Measurements from ENCODE around the gene AUTS2. TPM values are rescaled to one million over a fixed set of nuclear protein-coding genes. Genes with fewer than 3 reads are reported as not detected.

Gene AUTS2
- total RNA-seq, 1 donor from 2014 or later = 119 TPM

DNA sequence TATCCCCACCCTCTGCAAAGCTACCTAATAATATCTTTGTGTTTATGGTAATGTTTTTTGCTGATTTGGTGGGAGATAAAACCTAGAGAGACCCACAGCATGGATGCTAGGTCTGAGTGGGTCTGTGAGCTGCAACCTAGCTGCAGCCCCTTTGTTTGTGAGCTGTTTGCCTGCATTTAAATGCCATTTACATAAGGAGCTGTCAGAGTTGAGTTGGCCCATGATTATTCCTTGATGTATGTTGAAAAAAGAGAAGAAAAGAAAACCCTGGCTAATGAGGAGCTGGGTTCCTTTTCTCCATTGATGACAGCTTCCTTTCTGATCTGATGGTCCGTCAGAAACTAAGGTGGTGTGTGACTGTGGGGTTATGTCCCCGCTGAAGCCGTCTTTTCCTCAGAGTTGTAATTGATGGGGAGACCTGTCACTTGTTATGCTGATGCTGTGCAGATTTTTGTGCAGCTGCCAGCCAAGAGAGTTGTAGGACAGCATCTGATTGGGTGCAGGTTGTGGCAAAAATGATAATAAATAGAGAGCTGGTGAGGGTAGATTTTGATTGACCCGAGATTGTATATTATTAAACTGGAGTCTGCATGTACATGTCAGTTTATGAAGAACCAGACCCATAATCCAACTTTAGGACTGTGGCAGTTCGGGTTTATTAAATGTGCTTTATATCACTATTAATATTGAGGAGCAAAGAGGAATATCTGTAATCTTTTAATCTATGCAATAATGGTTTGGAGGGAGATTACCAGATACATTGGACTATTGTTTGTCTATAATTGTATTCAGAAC lies 219.8 kb downstream of the AUTS2 start:
- DNase-seq (ENCODE audit: low spot score) = no peak

DNA sequence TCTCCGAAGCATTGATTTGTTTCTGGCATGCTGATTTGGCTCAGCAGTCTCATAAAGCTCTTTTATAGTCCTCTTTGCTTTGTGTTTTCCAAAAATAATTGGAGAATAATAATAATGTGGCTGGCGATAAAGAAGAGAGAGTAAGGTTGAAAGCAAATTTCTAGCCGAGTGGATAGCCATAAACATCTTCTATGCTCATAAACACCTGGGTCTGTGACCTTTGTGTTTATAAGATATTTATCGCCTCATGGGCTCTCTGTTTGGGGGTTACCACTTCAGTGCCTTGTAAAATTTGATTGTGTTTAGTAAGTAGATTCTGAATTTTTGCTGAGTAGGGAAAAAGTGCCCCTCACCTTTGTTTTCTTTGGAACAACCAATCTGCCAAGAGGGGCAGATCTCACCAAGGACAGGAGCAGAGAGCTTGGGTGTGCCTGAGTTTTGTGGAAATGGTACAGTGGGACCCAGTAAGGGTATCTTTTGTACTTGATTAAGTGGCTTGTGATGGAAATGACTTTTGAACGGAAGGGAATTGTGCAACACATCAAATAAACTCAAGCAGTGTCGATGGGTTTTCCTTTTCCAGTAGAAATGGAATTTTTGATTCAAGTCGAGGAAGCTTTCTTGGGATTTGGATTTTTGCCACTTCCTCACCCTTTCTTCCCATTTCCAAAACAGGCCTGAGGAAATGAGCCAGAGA lies 220.5 kb downstream of the AUTS2 start:
- no peak for DNase-seq (ENCODE audit: low spot score)

DNA sequence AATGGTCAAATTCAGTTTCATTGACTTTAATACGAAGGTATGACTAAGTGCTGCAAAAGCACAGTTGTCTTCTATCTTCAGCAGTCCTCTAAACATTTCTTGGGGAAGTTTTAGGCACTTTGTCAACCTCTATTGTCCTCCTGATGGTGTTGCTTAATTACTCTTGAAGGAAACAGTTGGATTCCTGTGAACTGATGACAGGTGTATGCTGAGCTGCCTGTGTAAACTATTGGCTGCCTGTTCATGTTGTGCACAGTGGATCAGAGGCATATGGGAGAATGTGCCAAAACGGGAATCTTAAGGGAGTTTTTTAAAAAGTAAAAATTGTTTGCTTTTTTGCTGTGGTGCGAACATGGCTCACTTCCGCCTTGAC lies 221.0 kb downstream of the AUTS2 start:
- DNase-seq (ENCODE audit: low spot score) = no peak

DNA sequence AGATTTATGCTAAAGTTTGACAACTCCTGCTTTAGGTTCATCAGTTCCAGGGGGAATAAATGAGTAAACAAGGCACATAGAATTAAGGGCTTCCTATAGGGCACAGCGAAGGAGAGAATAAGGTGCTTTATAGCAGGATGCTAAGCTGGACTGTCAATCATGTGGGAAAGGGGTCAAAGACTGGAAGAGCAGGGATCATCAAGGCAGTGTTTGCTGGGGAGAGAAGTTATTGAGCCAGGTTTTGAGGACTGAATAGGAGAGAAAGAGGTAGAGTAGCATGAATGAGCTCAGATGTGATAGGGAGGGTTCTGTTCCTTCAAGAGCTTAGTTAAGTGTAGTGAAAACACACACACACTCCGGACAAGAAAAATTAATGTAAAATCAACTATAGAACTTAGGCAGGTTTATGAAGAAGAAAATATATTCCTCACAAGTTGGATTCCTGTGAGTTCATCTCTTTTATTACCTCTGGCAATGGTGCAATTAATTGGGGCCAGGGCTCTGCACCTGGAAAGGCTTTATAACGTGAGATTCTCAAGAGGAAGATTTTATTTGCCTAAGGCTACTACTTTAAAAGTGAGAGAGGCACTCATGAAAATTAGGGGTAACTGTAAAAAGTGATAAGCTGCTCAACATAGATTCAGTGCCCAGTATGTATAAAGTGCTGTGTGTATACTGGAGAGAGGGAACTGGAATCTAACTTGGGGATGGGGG lies 222.4 kb downstream of the AUTS2 start:
- DNase-seq (ENCODE audit: low spot score) = no peak

DNA sequence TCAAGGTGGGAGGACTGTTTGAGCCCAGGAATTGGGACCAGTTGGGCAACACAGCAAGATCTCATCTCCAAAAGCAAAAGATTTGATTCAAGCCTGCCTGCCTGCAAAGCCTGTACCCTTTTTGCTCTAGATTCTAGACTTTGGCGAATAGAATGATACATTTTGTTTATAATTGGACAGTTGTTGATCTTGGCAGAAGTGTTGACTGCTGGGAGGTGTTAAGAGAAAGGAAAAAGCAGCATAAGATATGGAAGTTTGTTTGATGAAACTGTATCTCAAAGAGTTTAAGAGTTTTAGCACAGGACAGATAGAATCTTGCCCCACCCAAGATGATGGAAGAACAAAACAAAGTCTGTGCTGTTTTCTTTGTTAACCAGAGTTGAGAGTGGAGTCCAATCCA lies 224.1 kb downstream of the AUTS2 start:
- DNase-seq (ENCODE audit: low spot score) = no peak

DNA sequence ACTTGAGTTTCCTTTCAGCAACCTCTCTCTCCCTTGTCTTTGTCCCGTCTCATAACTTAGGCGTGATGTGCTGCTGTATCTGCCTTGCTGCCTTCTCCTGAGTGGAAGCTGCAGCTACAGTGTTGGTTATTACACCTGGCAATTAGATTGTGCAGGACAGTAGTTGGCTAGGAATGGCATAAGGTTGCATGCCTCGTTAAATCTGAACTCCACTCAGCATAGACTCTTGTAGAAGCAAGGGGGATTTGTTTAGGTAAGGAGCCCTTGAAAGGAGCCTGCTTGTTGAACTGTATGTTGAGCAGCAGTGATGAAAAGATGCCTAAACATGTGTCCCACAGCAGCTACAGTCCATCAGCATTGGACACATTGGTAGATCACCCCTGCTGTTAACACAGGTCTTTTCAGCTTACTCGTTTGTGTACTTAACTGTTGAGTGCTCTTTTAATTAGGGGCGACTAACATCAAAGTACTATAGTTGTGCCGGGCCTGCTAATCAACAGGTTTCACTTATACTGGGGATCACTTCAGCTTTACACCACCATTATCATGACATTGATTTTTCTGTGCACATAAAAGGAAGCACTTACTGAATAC lies 225.0 kb downstream of the AUTS2 start:
- DNase-seq (ENCODE audit: low spot score) = no peak

DNA sequence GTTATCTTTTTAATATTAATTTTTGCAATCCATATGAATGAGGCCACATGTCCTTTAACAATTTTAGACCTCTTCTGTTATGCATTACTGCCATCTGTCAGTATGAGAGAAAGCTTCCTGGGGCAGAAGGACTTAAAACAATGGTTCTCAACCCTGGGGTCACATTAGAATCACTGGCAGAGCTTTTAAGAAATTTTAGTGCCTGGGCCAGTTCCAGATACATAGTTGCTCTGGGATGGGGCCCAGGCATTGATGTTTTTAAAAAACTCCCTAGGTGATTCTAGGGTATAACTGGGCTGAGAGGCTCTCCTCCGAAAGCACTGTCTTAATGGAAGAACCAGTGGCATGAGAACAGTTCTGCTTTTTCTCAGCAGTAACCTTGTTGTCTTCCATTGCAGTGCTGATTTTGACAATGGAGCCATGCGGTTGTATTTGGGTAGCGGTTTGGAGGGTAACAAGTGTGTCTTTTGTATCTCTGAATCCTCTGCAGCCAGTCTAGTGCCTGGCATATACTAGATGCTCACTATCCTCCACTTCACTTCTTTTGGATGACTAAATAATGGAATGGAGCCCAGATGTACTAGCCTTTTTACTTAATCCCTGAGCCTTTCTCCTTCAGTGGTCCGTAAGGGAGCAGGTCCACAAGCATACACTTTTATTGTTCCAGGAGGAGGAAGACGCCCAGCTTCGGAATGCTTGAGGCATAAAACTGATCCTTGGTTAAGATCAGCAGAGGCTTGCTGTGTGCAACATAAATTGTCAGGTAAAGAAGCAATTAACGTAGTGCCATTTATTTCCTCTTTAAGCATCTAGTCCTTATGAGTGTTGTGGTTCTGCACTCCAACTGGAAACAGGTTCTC lies 227.1 kb downstream of the AUTS2 start:
- DNase-seq (ENCODE audit: low spot score) = no peak

DNA sequence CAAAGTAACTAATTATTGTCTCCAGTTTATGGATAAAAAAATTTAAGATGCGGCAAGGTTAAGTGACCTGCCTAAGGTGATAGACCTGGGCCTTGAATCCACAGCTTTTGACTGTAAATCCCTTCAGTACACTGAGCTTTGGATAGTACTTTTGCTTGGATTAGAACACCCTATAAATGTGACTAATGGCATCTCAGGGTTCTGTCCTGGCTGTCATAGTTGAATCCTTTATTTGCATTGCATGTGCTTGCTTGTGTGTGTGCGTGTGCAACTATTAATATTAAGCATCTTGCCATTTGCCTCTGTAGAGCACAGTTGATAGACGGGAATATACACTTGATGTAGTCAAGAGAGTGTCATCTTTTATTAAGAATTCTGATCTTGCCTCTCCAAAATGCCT lies 228.0 kb downstream of the AUTS2 start:
- no peak for DNase-seq (ENCODE audit: low spot score)

DNA sequence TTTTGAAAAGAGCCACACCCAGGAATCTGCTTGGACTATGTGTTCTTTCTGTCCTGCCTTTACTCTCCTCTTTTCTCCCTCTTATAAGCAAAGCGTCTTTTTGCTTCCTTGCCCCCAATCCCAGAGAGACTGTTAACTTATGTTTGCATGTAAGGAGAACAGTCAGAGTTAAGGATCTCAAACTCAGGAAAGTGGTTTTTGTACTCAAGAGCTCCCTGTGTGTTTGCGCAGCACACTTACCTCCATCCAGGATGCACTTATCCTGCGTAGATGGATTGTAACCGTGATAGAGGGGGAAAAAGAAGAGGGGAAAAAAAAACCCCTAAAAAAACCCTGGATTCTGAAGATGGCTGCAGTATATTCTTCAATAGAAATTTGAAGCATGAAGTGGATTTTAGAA lies 228.9 kb downstream of the AUTS2 start:
- DNase-seq (ENCODE audit: low spot score) = no peak

DNA sequence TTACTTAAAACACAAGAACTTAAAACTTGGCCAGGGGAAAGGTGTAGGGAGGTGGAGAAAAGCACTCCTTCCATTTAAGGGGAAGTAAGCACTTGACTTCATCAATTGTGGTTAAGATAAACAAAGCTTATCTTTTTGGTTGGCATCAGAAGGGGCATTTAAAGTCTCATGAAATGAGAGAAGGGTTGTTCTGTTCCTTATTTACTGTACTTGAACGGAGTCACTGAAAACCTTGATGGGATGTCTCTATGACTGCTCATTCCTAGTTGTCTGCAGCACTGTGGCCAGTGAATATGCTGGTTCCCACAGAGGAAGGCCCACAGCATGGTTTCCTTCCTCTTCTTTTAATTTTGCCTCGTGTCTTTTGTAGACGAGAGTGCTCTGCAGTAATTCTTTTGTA lies 229.3 kb downstream of the AUTS2 start:
- no peak for DNase-seq (ENCODE audit: low spot score)

DNA sequence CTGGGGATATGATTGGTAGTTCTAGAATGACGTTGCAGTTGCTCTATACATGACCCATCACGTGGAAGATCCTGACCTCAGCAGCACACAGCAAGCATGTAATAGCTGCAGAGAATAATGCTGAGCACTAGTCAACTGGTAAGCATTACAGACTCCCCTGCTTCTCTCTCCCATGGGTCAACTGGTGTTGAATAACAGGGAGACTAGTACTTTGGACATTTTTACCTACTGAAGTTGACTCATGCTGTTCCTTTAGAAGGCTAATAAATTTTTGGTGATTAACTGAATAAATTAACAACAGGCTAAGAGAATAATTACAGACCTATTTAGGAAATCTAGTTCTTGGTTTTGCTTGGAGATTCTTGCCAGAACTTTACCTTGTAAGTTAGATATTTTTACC lies 234.1 kb downstream of the AUTS2 start:
- DNase-seq (ENCODE audit: low spot score) = no peak

DNA sequence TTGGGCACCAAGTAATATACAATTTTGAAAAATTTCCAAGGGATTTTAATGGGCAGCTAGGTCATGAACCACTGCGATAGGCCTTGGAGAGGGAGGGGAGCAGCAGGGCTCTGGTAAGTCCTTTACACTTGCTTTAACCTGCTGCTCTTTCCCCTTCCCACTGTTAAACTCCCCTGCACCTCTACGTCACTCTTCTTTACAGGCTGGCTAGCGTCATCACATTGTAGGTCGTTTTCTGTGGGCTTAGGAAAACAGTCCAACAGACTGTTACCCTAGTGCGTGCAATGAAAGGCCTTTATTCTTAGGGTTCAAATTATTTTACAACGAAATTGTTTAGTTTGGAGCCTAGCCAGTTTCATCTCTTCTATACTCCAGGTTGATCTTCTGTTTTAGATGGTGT lies 235.7 kb downstream of the AUTS2 start:
- DNase-seq (ENCODE audit: low spot score) = no peak

DNA sequence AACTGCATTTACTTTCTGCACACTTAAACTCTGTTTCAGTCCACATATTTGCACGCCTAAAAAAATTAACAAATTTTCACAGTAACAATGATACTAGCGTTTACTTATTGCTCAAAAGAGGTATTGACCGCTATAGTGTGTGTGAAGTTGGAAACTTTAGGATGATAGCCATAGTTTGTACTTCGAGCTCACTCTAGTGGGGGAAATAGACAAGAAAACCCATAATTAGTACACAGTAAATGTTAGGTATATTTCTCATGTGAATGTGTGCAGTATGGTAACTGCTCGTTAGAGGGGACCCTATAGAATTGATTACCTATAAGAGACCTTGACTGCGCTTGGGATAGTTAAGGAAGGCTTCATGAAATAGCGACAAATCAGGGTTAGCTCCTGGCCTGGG lies 238.4 kb downstream of the AUTS2 start:
- no peak for DNase-seq (ENCODE audit: low spot score)

DNA sequence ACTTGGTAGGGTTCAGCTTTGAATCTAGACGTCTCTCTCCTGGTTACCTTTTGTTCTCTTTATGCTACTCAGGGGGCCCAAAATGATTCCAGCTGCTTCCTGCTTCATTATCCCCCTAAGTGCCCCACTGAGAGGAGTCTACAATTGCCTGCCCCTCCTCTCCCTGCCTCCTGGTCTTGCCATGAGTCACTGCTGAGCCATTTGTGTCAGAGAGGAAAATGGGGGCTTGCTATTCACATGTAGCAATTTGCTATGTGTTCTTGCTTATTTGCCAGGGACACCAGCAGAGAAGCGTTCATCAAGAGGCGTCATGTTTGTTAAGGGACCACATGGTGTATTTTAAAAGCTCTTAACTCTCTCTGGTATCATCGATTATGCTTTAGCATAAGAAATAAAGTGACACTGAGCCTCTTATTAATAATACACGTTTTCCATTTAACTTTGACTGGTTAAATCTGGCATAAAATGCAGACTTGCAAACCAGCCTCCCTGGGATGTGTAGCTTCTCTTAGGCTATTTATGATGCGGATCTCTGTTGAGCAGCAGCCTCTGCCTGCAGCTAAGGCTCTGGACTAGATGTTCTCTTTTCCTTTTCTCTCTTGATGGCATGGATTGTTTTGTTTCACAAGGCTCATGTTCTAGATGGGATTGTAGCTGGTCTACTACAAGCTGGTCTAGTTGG lies 239.3 kb downstream of the AUTS2 start:
- DNase-seq (ENCODE audit: low spot score) = no peak

DNA sequence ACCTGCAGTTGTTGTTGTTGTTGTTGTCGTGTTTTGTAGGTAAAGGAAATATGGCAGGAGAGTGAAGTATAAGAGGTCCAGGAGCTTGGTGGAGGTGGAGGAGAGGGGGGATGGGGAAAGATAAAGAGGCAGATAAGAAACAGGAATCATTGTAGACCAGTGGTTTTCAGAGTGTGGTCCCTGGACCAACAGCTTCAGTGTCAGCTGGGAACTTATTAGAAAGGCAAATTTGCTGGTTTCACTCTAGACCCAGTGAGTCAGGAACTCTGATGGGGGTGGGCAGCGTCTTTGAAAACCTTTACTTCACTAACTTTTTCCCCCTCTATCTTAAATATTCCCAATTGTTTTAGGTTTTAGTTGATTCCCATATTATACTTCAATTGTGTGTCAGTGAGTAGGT lies 241.5 kb downstream of the AUTS2 start:
- DNase-seq (ENCODE audit: low spot score) = no peak

DNA sequence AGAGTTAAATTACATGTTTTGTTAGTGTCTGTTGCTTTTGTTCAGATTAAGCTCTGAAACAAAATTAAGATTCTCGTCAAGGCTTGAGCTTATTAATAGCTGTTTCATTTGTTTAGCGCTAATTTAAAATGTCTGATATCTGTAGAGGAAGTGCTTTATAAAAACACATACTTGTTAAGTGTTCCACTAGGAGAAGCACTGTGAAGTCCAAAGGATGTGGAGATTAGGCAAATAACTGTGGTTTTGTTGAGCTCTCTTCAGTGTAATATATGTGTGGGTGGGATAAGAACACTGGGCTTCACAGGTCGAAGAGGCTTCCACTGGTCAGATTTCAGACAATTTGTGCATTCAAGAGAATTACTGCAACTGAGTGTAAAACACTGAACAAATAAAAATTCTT lies 242.0 kb downstream of the AUTS2 start:
- DNase-seq (ENCODE audit: low spot score) = no peak

DNA sequence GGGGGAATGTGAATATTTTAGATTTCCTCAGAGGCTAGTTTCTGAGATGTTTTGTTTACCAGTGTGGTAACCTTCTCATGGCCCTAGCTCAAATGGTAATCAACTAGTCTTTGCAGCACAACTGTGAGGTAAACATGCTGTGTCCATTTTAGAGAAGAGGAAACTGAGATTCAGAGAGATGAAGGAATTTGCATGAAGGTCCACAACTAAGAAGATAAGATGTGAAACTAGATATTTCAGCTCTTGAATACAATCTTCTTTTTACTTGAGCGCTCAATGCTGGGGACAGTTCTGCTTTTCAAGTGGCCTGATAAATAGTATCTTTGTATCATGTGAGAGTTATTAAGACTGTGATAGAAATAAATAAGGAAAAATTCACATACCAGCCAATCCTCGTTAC lies 245.4 kb downstream of the AUTS2 start:
- DNase-seq (ENCODE audit: low spot score) = no peak

DNA sequence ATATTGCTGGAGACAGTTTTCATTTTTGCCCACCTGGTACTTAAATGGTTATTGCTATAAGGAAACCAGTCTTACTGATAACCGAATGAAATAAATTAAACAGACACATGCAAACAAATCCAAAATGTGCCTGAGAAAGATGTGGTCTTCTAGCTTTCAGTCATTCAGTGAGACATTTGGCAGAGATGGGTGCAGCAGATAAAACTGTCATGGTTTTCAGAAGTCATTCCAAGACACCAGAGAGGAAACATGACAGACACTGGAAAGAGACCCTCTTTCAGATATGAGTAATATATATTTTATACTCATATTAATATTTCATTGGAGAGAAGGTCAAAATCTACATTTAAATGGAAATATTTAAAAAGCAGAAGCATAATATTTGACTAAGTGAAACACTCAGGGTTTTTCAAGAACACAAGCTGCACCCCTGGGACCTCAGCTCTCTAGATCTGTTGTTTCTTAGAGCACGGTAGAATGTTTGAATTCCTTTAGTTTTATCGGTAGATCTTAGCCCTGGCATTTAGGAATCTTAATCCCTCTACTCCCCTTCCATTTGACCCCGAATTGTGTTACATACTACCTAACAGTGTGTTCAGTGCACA lies 246.1 kb downstream of the AUTS2 start:
- DNase-seq (ENCODE audit: low spot score) = no peak

DNA sequence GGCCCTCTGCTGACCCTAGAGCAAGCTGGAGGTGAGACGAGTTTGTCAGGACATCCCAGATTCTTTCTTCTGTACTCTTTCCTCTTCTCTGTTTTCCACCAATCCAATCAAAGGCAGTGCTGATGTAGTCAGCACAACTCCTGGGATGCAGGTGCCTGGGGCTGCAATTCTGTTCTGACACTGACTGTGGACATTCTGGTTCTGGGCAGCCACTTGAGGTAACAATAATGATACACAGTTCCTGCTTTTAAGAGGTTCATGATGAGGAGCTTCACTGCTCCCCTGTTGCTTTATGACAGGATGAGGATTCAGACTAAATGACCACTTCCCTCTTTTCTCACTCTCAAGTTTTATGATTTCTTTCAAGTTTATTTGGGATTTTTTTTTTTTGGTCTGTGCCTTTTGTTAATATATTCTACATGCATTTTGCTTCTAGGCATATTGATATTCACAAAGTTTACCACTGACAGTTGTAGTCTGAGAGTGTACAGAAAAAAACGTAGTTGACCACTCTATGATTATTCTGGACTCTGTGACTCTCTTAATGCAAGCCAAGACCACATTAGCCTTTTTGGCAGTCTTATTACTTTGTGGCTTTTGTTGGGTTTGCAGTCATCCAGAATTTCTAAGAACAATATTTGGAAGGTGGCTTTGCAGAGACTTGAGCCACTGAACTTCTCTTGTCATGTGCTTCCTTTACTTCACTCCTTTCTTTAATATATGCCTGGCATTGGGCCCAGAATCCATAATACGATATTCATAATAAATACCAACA lies 247.6 kb downstream of the AUTS2 start:
- DNase-seq (ENCODE audit: low spot score) = no peak
